Stimulated activated CD4-positive, alpha-beta T cell treated with anti-CD3 and anti-CD28 coated beads, Interleukin-12 subunit alpha, Interleukin-12 subunit beta, amount 100 ng/mL, for 48 hours (primary cell): Measurements from ENCODE around the gene SKA1.

ENCODE experiments used
- DNase-seq, 3 donors: peaks; one replicate each; pipeline ENCODE4 v3.0.0-alpha.2; 2020; ENCODE audit warnings: low read depth in 2 of 3, low spot score in 1 of 3

The SKA1 gene, protein sequence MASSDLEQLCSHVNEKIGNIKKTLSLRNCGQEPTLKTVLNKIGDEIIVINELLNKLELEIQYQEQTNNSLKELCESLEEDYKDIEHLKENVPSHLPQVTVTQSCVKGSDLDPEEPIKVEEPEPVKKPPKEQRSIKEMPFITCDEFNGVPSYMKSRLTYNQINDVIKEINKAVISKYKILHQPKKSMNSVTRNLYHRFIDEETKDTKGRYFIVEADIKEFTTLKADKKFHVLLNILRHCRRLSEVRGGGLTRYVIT

DNA sequence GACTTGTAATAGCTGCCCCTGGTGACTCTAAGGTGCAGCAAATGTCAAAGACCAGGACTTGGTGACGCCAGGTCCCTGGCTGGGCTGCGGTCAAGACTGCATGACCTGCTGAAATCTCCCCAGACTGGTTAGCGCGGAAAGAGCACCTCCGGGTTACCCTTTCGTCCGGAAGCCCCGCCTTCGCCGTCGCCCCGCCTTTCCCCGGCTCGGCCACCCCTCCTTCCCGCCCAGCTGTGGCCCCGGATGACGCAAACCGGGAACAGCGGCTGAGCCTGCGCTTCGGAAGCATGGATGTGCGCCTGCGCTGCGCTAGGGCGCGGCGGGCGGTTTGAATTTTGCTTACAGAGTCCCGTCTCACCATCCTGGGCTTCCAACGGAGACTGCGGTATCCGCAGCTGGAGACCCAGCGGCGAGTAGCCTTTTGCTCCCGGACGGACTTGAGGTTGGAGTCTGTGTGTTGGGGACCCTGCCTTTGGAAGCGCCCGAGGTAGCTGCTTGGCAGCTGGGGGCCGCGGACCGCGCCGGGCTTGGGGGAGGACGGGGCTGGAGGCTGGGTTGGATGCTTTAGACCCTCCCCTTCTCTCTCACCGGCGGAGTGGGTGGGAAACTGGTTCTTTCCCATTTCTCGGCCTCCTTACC is at the start of gene SKA1:
SKA1 (plus strand) TSS at position 294 of the 639 bp plus-strand sequence. CDS start 785 bp downstream, outside the sequence.
- peak; percentile 78 to 88 (median 86) for DNase-seq

DNA sequence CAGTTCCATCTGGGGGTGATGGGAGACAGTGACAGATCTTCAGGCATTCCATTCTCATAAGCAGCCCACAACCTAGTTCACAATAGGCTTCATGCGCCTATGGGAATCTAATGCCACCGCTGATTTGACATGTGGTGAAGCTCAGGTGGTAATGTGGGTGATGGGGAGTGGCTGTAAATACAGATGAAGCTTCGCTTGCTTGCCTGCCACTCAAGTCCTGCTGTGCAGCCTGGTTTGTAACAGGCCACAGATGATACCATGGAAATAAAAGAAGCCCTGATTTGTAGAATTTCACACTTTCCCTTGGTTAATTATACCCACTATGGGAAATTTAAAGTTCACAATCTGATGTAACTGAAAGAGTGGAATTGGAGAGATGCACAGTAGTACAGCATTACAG is 46.9 kb upstream of the SKA1 start:
- DNase-seq, result no peak

DNA sequence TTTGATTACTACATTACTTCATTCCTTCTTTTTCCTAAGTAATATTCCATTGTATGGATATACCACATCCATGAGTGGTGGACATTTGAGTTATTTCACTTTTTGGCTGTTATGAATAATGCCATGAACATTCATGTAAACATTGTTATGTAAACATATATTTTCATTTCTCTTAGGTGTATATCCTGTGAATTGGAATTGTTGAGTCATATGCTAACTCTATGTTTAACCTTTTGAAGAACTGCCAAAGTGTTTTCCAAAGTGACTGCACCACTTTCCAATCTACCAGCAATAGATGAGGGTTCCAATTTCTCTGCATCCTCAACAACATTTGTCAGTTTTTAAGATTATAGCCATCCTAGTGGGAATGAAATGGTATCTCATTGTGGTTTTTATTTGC is 44.7 kb upstream of the SKA1 start:
- DNase-seq, result no peak

DNA sequence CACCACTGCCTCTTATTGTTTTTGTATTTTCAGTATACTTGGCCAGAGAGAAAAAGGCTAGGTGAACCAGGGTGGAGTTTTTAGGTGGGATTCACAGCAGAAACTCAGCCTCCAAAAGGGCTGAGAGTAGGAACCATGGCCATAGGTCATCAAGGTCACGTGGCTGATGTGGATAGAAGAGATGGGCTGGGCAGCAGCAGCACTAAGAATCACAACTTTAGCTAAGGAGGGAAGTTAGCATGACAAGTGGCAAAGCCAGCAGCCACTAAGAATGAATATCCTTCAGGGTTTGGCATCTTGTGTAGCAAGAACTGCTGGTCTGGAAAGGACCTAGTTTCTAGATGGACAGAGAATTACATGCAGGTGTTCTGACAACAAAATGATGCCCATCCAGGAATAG is 43.2 kb upstream of the SKA1 start:
- no peak for DNase-seq

DNA sequence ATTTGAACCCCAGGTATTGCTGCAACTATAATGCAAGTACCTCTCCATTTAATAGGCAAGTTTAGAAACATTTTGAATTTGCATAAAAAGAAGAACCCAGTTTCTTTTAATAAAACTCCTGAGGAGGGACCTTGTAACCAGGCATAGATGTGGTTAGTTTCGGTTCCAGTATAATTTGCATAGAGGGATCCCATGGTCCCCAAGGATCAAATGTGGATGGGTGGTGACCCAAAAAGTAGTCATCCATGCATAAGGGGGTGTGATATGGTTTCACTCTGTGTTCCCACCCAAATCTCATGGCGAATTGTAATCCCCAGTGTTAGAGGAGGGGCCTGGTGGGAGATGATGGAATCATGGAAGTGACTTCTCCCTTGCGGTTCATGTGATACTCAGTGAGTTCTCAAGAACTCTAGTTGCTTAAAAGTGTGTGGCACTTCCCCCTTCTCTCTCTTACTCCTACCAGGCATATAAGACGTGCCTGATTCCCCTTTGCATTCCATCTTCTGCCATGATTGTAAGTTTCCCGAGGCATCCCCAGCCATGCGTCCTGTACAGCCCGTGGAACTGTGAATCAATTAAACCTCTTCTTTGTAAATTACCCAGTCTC is 40.2 kb upstream of the SKA1 start:
- no peak for DNase-seq

DNA sequence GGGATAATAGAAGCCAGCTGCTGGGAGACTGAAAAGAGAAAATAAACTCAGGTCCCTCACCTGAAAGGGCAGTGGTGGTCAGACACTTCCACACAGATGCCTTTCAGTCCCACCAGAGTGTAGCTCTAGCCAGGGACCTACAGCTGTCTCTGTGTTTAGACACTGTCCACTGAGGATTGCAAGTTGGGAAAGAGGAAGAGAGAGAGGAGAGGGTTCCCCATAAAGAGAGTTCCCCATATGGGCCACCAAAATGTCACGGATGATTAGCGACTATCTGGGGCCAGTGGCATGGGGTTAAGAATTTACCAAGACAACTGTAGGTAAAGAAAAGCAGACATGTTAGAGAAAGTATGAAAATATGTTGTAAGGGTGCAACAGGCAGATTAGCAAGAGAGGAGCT is 36.7 kb upstream of the SKA1 start:
- no peak for DNase-seq

DNA sequence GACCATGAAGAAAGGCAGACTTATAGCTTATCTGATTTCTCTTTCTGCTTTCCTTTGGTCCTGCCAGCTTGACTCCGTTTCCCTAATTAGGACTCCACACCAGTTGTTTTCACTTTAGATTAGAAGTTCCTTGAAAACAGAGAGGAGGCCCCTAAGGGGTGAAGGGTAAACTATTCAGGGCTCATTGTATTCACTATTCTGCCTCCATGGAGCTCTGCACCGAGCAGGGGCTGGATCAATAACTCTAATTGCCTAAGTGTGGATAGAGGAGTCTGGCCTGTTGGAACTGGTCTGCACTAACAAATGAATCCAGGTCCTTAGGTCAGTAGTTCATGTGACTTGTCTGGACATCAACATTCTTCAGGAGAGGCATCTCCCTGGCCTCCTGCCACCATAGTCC is 36.1 kb upstream of the SKA1 start:
- no peak for DNase-seq

DNA sequence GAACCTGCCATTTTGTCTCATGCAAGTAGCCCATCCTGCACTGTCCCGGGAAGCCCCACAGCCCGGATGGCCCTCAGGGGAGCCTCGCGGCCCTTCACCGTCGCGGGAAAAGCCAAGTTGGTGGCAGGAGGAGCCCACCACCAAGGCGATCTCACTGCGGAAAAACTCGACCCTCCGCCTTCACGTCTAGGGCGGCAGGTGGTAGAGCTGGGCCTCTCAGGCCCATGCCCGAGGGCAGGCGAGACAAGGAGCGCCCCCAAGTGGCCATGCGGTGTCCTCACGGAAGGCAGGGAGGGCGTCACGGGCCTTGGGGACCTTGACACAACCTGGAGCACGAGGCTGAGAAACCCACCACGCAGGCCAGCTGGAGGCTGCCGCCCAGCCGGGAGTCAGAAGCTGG is 34.8 kb upstream of the SKA1 start:
- no peak for DNase-seq

DNA sequence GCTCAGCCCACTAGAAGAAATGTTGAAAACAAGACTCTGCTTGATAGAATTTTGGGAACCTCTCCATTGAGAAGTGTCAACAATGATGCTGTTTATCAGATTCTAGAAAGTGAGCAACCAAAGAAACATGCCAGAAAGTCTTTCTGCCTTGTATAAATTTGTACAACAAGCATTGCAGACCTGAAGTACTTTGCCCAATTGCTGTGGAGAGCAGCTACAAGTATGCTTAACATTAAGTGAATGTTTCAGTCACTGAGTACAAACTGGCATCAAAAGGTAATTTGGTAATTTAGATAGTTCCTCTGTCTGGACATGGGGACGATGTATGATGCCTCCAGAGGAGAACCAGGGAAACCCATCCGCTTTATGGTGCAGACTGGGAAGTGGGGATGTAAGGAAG is 33.4 kb upstream of the SKA1 start:
- DNase-seq, result no peak

DNA sequence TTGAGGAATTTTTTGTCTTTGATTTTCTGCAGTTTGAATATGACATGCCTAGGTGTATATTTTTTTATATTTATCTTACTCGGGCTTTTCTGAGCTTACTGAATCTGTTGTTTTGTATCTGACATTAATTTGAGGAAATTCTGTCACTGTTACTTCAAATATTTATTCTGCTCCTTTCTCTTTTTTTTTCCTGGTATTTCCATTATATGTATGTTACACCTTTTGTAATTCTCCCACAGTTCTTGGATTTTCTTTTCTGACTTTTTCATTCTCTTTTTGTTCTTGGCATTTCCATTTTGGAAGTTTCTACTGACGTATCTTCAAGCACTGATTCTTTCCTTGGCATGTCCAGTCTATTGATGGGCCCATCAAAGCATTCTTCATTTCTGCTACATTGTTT is 24.1 kb upstream of the SKA1 start:
- no peak for DNase-seq

DNA sequence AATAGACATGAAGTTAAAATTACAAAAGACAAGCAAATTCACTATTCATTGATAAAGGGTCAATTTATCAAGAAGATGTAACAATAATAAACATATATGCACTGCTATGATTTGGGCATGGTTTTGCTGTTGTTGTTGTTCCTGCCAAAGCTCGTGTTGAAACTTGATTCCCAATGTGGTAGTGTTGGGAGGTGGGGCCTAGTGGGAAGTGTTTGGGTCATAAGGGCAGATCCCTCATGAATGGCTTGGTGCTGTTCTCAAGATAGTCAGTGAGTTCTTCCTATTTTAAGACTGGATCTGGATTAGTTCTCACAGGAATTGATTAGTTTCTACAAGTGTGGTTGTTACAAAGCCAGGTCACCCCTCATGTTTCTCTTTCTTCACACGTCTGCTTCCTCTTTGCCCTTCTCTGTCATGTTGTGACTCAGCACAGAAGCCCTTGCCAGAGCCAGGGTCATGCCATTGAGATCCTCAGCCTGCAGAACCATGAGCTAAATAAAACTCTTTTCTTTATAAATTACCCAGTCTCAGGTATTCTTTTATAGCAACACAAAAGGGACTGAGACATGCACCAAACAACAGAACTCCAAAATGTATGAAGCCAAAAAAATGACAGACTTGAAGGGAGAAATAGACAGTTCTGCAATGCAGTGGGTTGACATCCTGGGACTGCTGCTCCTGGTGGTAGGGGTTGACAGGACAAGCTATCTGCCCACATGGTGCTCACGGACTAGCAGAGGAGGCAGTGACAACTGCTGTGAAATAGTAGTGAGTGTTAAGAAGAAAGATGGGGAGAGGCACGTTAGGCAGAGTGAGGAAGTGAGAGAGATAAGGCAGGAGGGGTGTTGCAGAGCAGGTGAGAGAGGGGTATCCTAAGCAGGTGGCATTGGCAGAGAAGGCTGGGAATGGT is 18.6 kb upstream of the SKA1 start:
- DNase-seq, result no peak

DNA sequence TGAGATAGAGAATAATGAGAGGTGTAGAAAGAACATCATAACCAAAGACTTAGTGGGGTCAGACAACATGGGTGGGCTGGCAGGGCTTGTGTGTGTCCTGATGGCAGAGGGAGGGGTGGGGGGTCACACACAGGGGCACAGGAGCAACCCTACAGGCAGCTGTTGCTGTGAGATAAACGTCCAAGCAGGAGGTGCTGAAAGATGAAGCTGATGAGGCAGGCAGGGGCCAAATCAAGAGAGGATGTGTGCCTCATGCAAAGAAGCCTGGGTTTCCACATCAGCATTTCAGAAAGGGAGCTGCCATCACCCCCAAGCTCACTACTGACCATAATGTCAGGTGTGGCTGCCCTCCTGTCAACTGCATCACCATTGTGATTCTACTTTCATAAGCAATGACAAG is 16.0 kb upstream of the SKA1 start:
- DNase-seq, result no peak

DNA sequence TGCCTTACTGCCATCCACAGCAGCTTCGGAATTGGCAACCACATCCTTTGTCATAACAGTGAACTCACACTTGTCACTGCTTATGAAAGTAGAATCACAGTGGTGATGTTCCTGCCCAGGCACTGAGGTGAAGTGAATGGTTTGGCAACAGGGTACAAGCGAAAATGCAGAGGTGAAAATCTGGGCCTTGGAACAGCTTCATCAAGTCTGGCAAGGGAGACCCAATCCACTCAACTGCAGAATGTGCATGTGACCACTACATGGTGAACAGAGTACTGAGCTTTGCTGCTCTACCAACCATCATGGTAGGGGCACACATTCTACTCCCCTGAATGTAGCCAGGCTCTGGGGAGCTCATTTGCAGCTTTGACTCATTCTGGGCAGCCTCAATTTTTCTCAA is 15.0 kb upstream of the SKA1 start:
- DNase-seq, result no peak

DNA sequence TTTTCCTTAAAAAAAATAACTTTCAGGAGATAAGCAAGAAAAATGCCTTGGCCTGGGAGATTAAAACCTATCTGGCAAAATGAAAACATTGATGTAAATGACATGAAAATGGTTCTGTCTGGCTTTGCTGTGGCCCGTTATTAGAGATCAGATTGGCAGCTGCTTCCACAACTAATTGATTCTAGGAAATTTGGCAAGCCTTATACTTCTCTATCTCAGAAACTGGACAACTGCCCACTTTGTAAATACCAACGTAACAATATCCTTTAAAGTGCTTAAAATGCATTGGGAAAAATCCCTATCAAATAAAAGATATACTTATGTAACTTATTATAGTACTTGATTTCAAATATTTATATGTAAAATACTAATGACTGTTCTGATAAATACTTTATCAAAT is 14.2 kb upstream of the SKA1 start:
- no peak for DNase-seq

DNA sequence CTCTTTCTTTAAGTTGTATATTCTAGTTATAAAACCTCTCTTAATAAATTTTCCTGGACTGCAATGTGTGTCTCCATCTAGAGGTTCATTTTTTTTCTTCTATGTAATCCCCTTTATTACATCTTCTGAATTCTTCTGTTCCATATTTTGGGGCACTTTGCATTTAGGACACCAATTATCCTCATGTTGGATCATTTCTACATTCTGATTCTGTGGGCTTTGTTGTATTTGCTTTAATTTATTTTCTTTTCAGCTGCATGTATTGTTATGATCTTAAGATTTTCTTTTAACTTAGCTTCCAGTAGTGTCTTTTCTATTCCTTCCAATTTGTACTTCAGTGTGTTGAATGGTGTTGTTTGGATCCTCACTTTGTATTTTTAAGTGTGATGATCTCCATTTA is 5.2 kb upstream of the SKA1 start:
- no peak for DNase-seq

DNA sequence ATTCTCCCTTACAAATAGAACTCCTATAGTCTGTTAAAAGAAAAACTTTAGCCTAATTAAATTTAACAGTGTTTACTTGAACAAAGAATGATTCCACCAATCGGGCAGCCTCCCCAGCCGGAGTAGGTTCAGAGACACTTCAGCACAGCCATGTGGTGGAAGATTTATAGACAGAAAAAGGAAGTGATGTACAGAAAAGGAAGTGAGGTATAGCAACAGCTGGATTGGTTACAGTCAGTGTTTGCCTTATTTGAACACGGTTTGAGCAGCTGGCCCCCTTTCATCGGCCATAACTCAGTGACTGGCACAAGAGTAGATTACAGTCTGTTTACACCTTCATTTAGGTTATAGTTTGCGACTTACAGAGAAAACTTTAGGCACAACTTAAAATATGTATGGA is 2.1 kb upstream of the SKA1 start:
- no peak for DNase-seq

DNA sequence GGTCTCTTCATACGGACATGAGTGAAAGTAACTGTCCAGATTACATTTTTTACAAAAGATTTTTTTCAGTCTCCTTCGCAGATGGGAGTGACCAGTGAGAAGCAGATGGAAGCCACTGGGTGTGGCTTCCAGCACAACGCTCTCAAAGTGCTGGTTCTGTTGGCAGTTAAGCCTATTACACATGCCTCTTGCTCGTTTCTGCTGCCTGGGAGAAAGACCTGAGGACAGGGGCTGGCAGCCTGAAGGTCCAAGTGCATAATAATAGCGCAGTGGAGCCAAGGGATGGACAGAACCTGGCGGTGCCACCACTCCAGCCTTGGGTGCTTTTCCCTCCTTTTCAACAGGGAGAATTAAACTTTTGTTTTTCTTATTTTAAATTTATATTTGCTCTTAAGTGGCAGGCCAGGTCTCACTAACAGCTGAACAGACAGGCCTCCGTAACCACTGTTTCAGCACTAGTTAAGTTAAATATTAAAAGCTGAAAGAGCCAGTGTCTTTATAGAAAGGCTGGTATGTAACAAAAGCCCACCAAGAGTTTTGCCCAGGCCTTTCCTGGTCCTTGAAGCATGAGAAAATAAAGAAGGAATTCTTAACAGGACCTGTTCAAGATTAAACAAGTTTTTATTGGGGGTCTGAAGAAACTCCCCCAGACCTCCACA is 1.2 kb upstream of the SKA1 start:
- DNase-seq, result no peak

DNA sequence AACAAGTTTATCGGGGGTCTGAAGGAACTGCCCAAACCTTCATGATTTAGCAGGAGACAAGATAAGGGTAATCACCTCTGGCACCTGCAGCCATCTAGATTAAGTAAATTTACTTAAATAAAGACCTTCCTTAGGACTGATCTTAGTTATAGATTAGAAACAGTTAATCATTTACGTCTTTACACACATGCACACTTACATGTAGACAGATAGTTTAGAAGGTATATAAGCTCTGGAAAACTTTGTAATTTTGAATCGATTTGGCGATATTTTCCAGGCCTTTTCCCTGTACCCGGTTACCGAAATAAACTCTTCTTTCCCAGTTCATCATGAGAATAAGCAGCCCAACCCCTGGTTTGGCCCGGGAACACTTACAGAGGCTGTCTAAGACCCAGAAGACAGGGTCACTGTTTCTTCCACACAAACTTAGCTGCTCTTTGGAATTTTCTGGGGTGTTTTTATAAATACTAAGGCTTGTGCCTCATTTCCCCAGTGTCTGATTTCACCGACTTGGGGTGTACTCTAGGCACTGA is 560 bp upstream of the SKA1 start:
- DNase-seq, result no peak

DNA sequence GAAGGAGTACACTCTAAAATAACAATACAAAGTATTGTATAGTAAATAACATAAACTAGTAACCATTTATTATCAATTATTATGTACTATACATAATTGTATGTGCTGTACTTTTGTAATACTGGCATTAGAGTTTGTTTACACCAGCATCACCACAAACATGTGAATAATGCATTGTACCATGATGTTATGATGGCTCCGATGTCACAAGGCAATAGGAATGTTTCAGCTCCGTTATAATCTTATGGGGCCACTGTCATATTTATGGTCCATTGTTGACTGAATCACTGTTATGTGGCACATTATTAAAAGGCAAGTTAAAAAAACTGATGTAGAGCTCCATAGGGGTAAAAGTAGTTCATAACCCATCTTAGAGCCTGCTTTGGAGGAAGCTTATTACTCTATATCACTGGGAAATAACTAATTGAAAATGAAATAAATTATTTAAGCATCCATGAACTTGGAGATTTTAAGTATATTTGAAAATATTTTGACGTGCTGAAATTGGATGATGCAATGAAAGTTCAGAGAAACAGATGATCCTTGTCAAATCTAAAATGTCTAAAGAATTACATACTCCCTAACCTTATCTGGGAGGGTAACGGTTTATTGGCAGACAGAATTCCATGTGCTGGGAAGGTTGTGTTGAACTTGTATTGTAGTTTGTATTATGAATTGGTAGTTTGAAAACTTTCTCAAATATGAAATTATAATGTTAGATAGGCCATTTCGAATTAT is 2.4 kb downstream of the SKA1 start:
- DNase-seq, result no peak

DNA sequence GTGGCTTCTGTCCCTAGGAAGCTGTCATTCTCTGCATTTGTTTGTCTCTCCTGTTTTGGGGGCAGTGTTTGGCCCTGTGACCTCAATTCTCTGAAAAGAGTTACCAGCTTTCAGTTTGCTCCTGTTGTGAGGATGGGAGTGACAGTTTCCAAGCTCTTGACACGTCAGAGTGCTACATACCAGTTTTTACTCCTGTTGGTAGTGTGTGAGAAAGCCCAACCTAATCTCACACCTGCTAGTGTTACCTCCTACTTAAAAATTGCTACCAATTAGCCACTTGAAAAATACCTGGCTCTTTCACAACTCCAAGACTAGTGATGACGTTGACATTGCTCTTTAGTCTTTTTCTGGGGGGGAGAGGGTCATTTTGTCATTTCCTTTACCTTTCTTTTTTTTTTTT is 14.1 kb downstream of the SKA1 start:
- DNase-seq, result no peak
